Spleen (tissue), 11 donors: ENCODE data around the gene CDK14. TPM values are rescaled to one million over a fixed set of nuclear protein-coding genes. Genes with fewer than 3 reads are reported as not detected.

Experiments used
- DNase-seq: peaks from one replicate; pipeline ENCODE4 v3.0.0-alpha.2; 2020
- H3K27ac ChIP-seq, 8 donors: fragments of 200-600 bp; sonication (generic) in 7 of 8; 1 replicate in 4 of 8; 2 replicates in 4 of 8; pipeline versions ENCODE4 v1.5.0 to v1.8.0; 2016 to 2021; ENCODE audit warnings: inconsistent platforms in 4 of 8, mild to moderate bottlenecking in 4 of 8, moderate library complexity in 1 of 8
- H3K27me3 ChIP-seq, 7 donors: fragments of 200-600 bp; sonication (generic) in 6 of 7; replicated peaks in 1 of 7; 1 replicate in 4 of 7; 2 replicates in 3 of 7; pipeline versions ENCODE4 v1.5.0 to v1.8.0; 2016 to 2021; ENCODE audit warnings: inconsistent platforms in 3 of 7, mild to moderate bottlenecking in 1 of 7
- H3K36me3 ChIP-seq, 6 donors: fragments of 200-600 bp; sonication (generic) in 5 of 6; 1 replicate in 4 of 6; 2 replicates in 2 of 6; pipeline versions ENCODE4 v1.5.0 to v1.8.0; 2016 to 2021; ENCODE audit warnings: inconsistent platforms in 2 of 6
- H3K4me1 ChIP-seq, 6 donors: fragments of 200-600 bp; sonication (generic) in 5 of 6; 1 replicate in 3 of 6; 2 replicates in 3 of 6; pipeline versions ENCODE4 v1.5.0 to v1.8.0; 2016 to 2021; ENCODE audit warnings: inconsistent platforms in 3 of 6
- H3K4me3 ChIP-seq, 8 donors: fragments of 200-600 bp; sonication (generic) in 7 of 8; 1 replicate in 4 of 8; 2 replicates in 4 of 8; pipeline versions ENCODE4 v1.5.0 to v1.8.0; 2016 to 2021; ENCODE audit warnings: inconsistent platforms in 4 of 8, mild to moderate bottlenecking in 4 of 8, moderate library complexity in 2 of 8
- H3K9me3 ChIP-seq, 8 donors: fragments of 200-600 bp; sonication (generic) in 7 of 8; 1 replicate in 4 of 8; 2 replicates in 4 of 8; pipeline versions ENCODE4 v1.5.0 to v1.8.0; 2016 to 2021; ENCODE audit warnings: inconsistent platforms in 4 of 8
- CTCF ChIP-seq, 11 experiments: fragments of 200-600 bp in 7 of 11; fragments of 450-650 bp in 4 of 11; sonication (generic) in 4 of 11; IDR thresholded peaks in 8 of 11; conservative IDR thresholded peaks in 3 of 11; 1 replicate in 7 of 11; 2 replicates in 4 of 11; pipeline versions ENCODE4 v1.4.0 to v1.8.0; 2016 to 2021; ENCODE audit warnings: antibody characterized with exemption in 11 of 11, inconsistent platforms in 4 of 11, mild to moderate bottlenecking in 1 of 11
- POLR2A ChIP-seq, 3 donors: fragments of 450-650 bp; IDR thresholded peaks; one replicate each; pipeline ENCODE4 v1.5.1; 2017; ENCODE audit warnings: antibody characterized with exemption in 3 of 3, mild to moderate bottlenecking in 1 of 3
- POLR2AphosphoS5 ChIP-seq, 3 donors: sonication (generic); formaldehyde crosslinking; IDR thresholded peaks; one replicate each; pipeline ENCODE4 v1.5.1; 2017; ENCODE audit warnings: antibody characterized with exemption in 3 of 3
- WGBS, 5 donors: extraction: QIAGEN DNeasy Blood & Tissue Kit in 3 of 5; methylation state at CpG; one replicate each; pipeline versions ENCODE4 v1.1.5 to v1.1.7; 2013 to 2018; 5-methylcytosine and 5-hydroxymethylcytosine counted together
- intact Hi-C: fragments of 100-400 bp; cut with DNase I; formaldehyde crosslinking; loops from one replicate; pipeline ENCODE4 v1.15.0; 2023; ENCODE audit warnings: low total_unique reads
- polyA plus RNA-seq, 3 donors: library from polyadenylated mRNA; stranded (reverse); fragments of 200-250 nt; gene quantifications; one replicate each; pipeline ENCODE4 v1.2.1, GENCODE V29; 2013
- total RNA-seq, 7 donors: library from RNA; depleted of rRNA in 3 of 7; stranded (reverse); fragments of >200 nt in 3 of 7; fragmentation: NEBNext Ultra II Directional in 4 of 7; extraction: Animal tissue kit (Norgen Biotek cat#: 25700) in 4 of 7; gene quantifications; one replicate each; pipeline versions ENCODE4 v1.1.0 to v1.2.1, GENCODE V29; 2016 to 2021
- donor health status: healthy with polysubstance abuse.
- donor health status: DM: no; HTN: no; CAD: no; lungs with moderate emphysema.
- donor health status: DM: no; HTN: no; CAD: no.
- donor health status: Bipolar disorder and iron deficiency.
- donor health status: healthy.
- donor health status: DM: no; HTN: no; CAD: no.
- donor health status: DM: yes; HTN: yes; CAD: no.

The CDK14 gene
- total and polyA plus RNA-seq, 10 donors = 6.6 to 109 (median 51.2) TPM

DNA sequence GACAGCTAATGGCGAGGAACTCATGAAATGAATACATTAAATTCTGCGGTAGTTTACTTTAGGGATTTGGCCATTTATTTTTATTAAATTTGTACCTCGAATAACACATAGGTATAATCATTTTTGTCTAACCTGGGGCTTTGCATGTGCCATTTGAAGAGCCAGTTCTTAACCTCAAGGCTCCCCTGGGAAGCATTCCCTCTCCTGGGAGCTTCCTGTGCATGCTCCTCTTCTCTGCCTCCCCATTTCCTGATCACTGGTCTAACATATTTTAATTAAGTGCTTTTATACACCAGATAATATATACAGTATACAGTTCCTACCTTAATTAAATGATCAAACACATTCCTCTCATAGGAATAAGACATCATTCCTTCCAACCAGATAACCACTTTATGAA lies 484.2 kb downstream of the CDK14 start:
- intact Hi-C loops = no loop called here
- 81 to 94% (median 88%) methylated on average over 3 of the region's 3 CpGs for WGBS, 5 donors

GRCh38 chr7:91082038-91082437 lies 485.9 kb downstream of the CDK14 start:
- WGBS, 5 donors = 38 to 44% (median 42%) methylated on average over 3 of the region's 3 CpGs
- peaks cover 0 to 26% (median 4%) of the 10 kb centered on the region in 6 donors for H3K4me1 ChIP-seq
- intact Hi-C loops = no loop called here

More for the DNA sequence above, 484.2 kb downstream of the CDK14 start:
- H3K4me3 ChIP-seq = no peak overlapping the region
- H3K4me1 ChIP-seq = peaks cover 0 to 26% (median 4%) of the 10 kb centered on the region in 6 donors
- no peak overlapping the region for H3K27ac ChIP-seq
- H3K27me3 ChIP-seq = no peaks in the 10 kb centered on the region
- TF ChIP-seq POLR2AphosphoS5 (IDR thresholded peaks at IDR 0.05) (no peak), CTCF (IDR thresholded peaks at IDR 0.05 in 8 of 11, conservative IDR thresholded peaks at IDR 0.05 in 3 of 11) (no peak), POLR2A (IDR thresholded peaks at IDR 0.05) (no peak)
- no peak for DNase-seq
- no peaks in the 10 kb centered on the region for H3K9me3 ChIP-seq
- H3K36me3 ChIP-seq = peaks cover 0 to 6% (median 0%) of the 10 kb centered on the region in 6 donors

GRCh38 chr7:91082852-91083495 lies 486.9 kb downstream of the CDK14 start:
- DNase-seq = no peak
- 57 to 68% (median 63%) methylated on average over 2 of the region's 2 CpGs for WGBS, 5 donors
- intact Hi-C loops = no loop called here
- Histone ChIP-seq H3K36me3 (peaks cover 0 to 6% (median 0%) of the 10 kb centered on the region in 6 donors), H3K27me3 (no peaks in the 10 kb centered on the region), H3K4me3 (no peak overlapping the region), H3K4me1 (peaks cover 0 to 26% (median 4%) of the 10 kb centered on the region in 6 donors), H3K27ac (no peak overlapping the region), H3K9me3 (no peaks in the 10 kb centered on the region)
- TF ChIP-seq CTCF (IDR thresholded peaks at IDR 0.05 in 8 of 11, conservative IDR thresholded peaks at IDR 0.05 in 3 of 11) (peak in 7 of 11 experiments; percentile 13 to 56 (median 42)), POLR2A (IDR thresholded peaks at IDR 0.05) (no peak)

More at GRCh38 chr7:91082038-91082437, 485.9 kb downstream of the CDK14 start:
- Histone ChIP-seq H3K36me3 (peaks cover 0 to 6% (median 0%) of the 10 kb centered on the region in 6 donors), H3K9me3 (no peaks in the 10 kb centered on the region), H3K4me3 (no peak overlapping the region), H3K27me3 (no peaks in the 10 kb centered on the region), H3K27ac (peak overlapping the region in 3 of 8 donors; percentile 5 to 35 (median 16))
- DNase-seq = no peak
- TF ChIP-seq POLR2AphosphoS5 (IDR thresholded peaks at IDR 0.05) = no peak
- no peak for TF ChIP-seq CTCF (IDR thresholded peaks at IDR 0.05 in 8 of 11, conservative IDR thresholded peaks at IDR 0.05 in 3 of 11)
- no peak for TF ChIP-seq POLR2A (IDR thresholded peaks at IDR 0.05)

DNA sequence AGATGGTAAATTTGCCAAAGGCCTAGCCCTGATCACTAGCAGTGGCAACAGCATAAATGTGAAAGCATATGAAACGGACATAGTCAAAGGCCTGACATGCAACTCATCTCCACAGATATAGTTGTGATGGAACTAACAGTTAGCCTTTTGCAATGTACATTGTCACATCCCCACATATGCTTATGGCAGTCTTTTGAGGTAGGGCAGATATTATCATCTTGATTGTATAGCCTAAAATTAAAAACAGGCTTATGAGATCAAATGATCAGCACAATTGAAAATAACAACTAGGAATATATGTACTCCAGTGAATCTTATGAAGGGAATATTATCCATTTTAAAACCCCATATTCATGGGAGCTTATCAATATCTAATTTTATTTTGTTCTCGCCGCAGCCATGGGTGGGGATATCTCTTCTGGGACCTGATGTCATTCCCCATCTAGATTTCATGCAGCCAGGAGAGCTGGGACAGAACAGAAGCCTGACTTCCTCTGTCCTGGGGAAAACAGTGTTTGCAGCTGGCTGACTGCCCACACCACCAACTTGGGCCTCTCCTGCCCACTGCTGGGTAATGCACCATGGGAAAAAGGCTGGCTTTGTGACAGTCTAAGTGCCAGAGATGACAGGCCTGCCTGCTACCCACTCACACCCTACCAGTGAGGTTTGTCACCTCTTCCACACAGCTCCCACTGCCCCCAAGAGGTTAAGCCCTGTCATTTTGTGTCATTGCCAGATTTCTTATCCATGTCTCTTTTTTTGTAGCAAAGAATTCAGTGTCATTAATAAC lies 487.9 kb downstream of the CDK14 start:
- no peak for TF ChIP-seq CTCF (IDR thresholded peaks at IDR 0.05 in 8 of 11, conservative IDR thresholded peaks at IDR 0.05 in 3 of 11)
- no peak for TF ChIP-seq POLR2A (IDR thresholded peaks at IDR 0.05)
- TF ChIP-seq POLR2AphosphoS5 (IDR thresholded peaks at IDR 0.05) = no peak
- peaks cover 0 to 26% (median 4%) of the 10 kb centered on the region in 6 donors for H3K4me1 ChIP-seq
- 58 to 91% (median 70%) methylated on average over 3 of the region's 3 CpGs for WGBS, 5 donors
- no peak for DNase-seq
- H3K27me3 ChIP-seq = no peaks in the 10 kb centered on the region
- no peak overlapping the region for H3K4me3 ChIP-seq
- no peak overlapping the region for H3K27ac ChIP-seq
- H3K36me3 ChIP-seq = peaks cover 0 to 6% (median 0%) of the 10 kb centered on the region in 6 donors
- intact Hi-C loops = no loop called here
- no peaks in the 10 kb centered on the region for H3K9me3 ChIP-seq
